Hypothalamus (tissue), 51 donors: ENCODE data around the gene NYNRIN.
"Not testable (repeated sequence)": the region's sequence is repeated elsewhere in the genome, so short reads cannot be mapped to it uniquely, and the experiment has no call there.

Experiments used
- DNase-seq, 51 donors: peaks; one replicate each; lab custom pipeline; 2025; lab: John Stamatoyannopoulos, UW

Gene NYNRIN

GRCh38 chr14:24398653-24399446 lies at the start of gene NYNRIN:
Gene NYNRIN, plus strand, starts transcription at chr14:24399003. Its CDS starts 244 bp downstream, at chr14:24399247.
- peak in 12 of 51 donors; percentile 15 to 57 (median 24) for DNase-seq

GRCh38 chr14:24349742-24350141 lies 49.1 kb upstream of the NYNRIN start:
- DNase-seq: no peak

- no peak for DNase-seq
Measured at GRCh38 chr14:24351517-24351916, 47.3 kb upstream of the NYNRIN start.

GRCh38 chr14:24353559-24354481 lies 45.0 kb upstream of the NYNRIN start:
- no peak for DNase-seq

- DNase-seq: not testable (repeated sequence)
Measured at GRCh38 chr14:24354482-24354825, 44.3 kb upstream of the NYNRIN start.

- DNase-seq: no peak
Measured at GRCh38 chr14:24355009-24355408, 43.8 kb upstream of the NYNRIN start.

GRCh38 chr14:24356208-24356607 lies 42.6 kb upstream of the NYNRIN start:
- no peak for DNase-seq

GRCh38 chr14:24360281-24360680 lies 38.5 kb upstream of the NYNRIN start:
- no peak for DNase-seq

- DNase-seq: no peak
Measured at GRCh38 chr14:24361326-24361725, 37.5 kb upstream of the NYNRIN start.

GRCh38 chr14:24362241-24362960 lies 36.4 kb upstream of the NYNRIN start:
- DNase-seq: no peak

GRCh38 chr14:24363401-24363800 lies 35.4 kb upstream of the NYNRIN start:
- no peak for DNase-seq

GRCh38 chr14:24364841-24365240 lies 34.0 kb upstream of the NYNRIN start:
- DNase-seq: no peak

GRCh38 chr14:24365600-24366412 lies 33.0 kb upstream of the NYNRIN start:
- peak in 35 of 51 donors; percentile 6 to 55 (median 38) for DNase-seq

- peak in 1 of 51 donors; percentile 29 for DNase-seq
Measured at GRCh38 chr14:24366413-24366720, 32.4 kb upstream of the NYNRIN start.

GRCh38 chr14:24366721-24367513 lies 31.9 kb upstream of the NYNRIN start:
- peak in 40 of 51 donors; percentile 15 to 84 (median 50) for DNase-seq

GRCh38 chr14:24367514-24368211 lies 31.1 kb upstream of the NYNRIN start, which contains the start of gene NFATC4:
Gene NFATC4, plus strand, starts transcription at chr14:24368184. Its CDS starts 157 bp downstream, at chr14:24368341.
- DNase-seq: peak in 34 of 51 donors; percentile 9 to 75 (median 32)

GRCh38 chr14:24368212-24368561 lies 30.6 kb upstream of the NYNRIN start:
- DNase-seq: no peak

GRCh38 chr14:24368562-24369252 lies 30.1 kb upstream of the NYNRIN start:
- peak in 27 of 51 donors; percentile 8 to 62 (median 40) for DNase-seq
